ENCODE measurements around the gene CLBA1. TPM values are rescaled to one million over a fixed set of nuclear protein-coding genes. Genes with fewer than 3 reads are reported as not detected.

CLBA1 gene
- polyA plus RNA-seq, 1 donor = 25.0 TPM

GRCh38 chr14:104967386-104968152, 18.0 kb upstream of the CLBA1 start:
- DNase-seq = no peak

GRCh38 chr14:104968153-104968527, 17.4 kb upstream of the CLBA1 start:
- DNase-seq = no peak

- no peak for DNase-seq
These were observed 16.8 kb upstream of the CLBA1 start for GRCh38 chr14:104968541-104969401.

GRCh38 chr14:104969741-104970230, 15.8 kb upstream of the CLBA1 start:
- DNase-seq = no peak

- no peak for DNase-seq
These were observed 15.1 kb upstream of the CLBA1 start for GRCh38 chr14:104970231-104971068.

- no peak for DNase-seq
These were observed 13.9 kb upstream of the CLBA1 start for GRCh38 chr14:104971447-104972240.

- DNase-seq = no peak
These were observed 13.1 kb upstream of the CLBA1 start for GRCh38 chr14:104972301-104973134.

- DNase-seq = no peak
These were observed 12.5 kb upstream of the CLBA1 start for GRCh38 chr14:104973135-104973384.

GRCh38 chr14:104973385-104974145, 12.0 kb upstream of the CLBA1 start:
- DNase-seq = no peak

GRCh38 chr14:104974146-104974541, 11.4 kb upstream of the CLBA1 start:
- no peak for DNase-seq

- no peak for DNase-seq
These were observed 10.8 kb upstream of the CLBA1 start for GRCh38 chr14:104974665-104975390.

GRCh38 chr14:104975481-104976197, 9.9 kb upstream of the CLBA1 start:
- DNase-seq = no peak

- no peak for DNase-seq
These were observed 9.2 kb upstream of the CLBA1 start for GRCh38 chr14:104976198-104977007.

GRCh38 chr14:104977008-104977680, 8.4 kb upstream of the CLBA1 start:
- DNase-seq = no peak

GRCh38 chr14:104977681-104978653, 7.6 kb upstream of the CLBA1 start, which contains the start of gene AHNAK2:
Gene AHNAK2 (minus strand): TSS chr14:104978374. CDS start chr14:104978237, 137 bp downstream.
- no peak for DNase-seq

All from left kidney (tissue), 2 donors.